Measurements from ENCODE around the gene EPM2AIP1. TPM values are rescaled to one million over a fixed set of nuclear protein-coding genes. Genes with fewer than 3 reads are reported as not detected.

The EPM2AIP1 gene
- 4.9 to 8.5 TPM (median 7.1 TPM) in 5 replicates for total RNA-seq (2022; extraction: Qiagen RNA extraction)

DNA sequence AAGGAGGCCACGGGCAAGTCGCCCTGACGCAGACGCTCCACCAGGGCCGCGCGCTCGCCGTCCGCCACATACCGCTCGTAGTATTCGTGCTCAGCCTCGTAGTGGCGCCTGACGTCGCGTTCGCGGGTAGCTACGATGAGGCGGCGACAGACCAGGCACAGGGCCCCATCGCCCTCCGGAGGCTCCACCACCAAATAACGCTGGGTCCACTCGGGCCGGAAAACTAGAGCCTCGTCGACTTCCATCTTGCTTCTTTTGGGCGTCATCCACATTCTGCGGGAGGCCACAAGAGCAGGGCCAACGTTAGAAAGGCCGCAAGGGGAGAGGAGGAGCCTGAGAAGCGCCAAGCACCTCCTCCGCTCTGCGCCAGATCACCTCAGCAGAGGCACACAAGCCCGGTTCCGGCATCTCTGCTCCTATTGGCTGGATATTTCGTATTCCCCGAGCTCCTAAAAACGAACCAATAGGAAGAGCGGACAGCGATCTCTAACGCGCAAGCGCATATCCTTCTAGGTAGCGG is at the start of gene EPM2AIP1:
EPM2AIP1 (minus strand) TSS at position 326 of the 520 bp plus-strand sequence; CDS start at position 272, 54 bp downstream.

DNA sequence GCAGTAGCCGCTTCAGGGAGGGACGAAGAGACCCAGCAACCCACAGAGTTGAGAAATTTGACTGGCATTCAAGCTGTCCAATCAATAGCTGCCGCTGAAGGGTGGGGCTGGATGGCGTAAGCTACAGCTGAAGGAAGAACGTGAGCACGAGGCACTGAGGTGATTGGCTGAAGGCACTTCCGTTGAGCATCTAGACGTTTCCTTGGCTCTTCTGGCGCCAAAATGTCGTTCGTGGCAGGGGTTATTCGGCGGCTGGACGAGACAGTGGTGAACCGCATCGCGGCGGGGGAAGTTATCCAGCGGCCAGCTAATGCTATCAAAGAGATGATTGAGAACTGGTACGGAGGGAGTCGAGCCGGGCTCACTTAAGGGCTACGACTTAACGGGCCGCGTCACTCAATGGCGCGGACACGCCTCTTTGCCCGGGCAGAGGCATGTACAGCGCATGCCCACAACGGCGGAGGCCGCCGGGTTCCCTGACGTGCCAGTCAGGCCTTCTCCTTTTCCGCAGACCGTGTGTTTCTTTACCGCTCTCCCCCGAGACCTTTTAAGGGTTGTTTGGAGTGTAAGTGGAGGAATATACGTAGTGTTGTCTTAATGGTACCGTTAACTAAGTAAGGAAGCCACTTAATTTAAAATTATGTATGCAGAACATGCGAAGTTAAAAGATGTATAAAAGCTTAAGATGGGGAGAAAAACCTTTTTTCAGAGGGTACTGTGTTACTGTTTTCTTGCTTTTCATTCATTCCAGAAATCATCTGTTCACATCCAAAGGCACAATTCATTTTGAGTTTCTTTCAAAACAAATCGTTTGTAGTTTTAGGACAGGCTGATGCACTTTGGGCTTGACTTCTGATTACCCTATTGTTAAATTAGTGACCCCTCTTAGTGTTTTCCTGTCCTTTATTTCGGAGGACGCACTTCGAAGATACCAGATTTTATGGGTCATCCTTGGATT is 674 bp upstream of the EPM2AIP1 start, which contains the start of gene MLH1:
MLH1 (plus strand) TSS at position 193 of the 958 bp plus-strand sequence; CDS start at position 223, 30 bp downstream.

DNA sequence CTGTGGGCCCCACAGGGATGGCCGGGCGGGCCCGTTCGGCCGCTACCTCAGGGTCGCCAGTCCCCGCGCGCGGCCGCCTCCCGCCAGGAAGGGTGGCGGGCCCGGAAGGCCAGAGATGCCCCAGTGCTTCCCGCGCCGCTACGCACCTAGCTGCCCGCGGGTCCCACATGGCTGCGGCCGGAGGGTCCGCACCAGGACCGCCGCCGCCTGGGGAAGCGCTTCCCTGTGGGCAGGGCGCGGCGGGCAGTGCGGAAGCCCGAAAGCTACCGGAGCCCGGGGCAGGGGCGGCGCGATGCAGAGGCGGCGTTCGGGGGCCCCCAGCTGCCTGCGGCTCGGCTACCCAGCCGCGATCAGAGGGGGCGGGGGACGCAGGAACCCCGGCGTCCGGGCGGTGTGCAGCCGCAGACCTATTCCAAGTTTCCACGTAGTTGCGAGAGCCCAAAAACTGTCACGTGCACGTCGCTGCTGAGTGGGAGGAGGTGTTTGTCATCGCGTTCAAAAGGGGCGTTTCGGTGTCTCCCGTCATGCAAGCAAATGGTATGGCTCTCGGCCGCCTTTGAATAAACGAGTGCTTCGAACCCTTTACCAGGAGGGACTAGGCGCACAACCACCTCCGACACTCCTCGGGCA is 48.2 kb downstream of the EPM2AIP1 start, which contains the start of gene TRANK1:
TRANK1 (minus strand) TSS at position 414 of the 630 bp plus-strand sequence; CDS start at position 169, 245 bp downstream.

Other genes with a start within 250 kb of the EPM2AIP1 start
- 0.01 to 0.02 TPM in 2 of 5 replicates, not detected in the others for gene DCLK3, start 228.6 kb downstream of the EPM2AIP1 start, total RNA-seq (2022; extraction: Qiagen RNA extraction)
- 1.1 to 2.1 TPM (median 1.4 TPM) in 5 replicates for gene TRANK1, start 48.1 kb downstream of the EPM2AIP1 start, total RNA-seq (2022; extraction: Qiagen RNA extraction)
- 30.5 to 47.6 TPM (median 34.5 TPM) in 5 replicates for gene MLH1, start 387 bp upstream of the EPM2AIP1 start, total RNA-seq (2022; extraction: Qiagen RNA extraction)
- gene LRRFIP2, start 181.5 kb upstream of the EPM2AIP1 start, total RNA-seq (2022; extraction: Qiagen RNA extraction) = 59.5 to 68.1 TPM (median 65.3 TPM) in 5 replicates

Data from A549 treated with dexamethasone at 1 μM for 4 hours (cell line).